ENCODE data around the gene PTPRM.

The PTPRM gene

GRCh38 chr18:7847357-7848053 is 280.4 kb downstream of the PTPRM start:
- DNase-seq (ENCODE audit: low read depth in 1 of 2, low spot score in 1 of 2), result no peak

GRCh38 chr18:7848054-7848412 is 280.9 kb downstream of the PTPRM start:
- no peak for DNase-seq (ENCODE audit: low read depth in 1 of 2, low spot score in 1 of 2)

GRCh38 chr18:7850446-7850845 is 283.3 kb downstream of the PTPRM start:
- no peak for DNase-seq (ENCODE audit: low read depth in 1 of 2, low spot score in 1 of 2)

- no peak for DNase-seq (ENCODE audit: low read depth in 1 of 2, low spot score in 1 of 2)
Measured at GRCh38 chr18:7855028-7855427, 287.9 kb downstream of the PTPRM start.

GRCh38 chr18:7855671-7856070 is 288.6 kb downstream of the PTPRM start:
- no peak for DNase-seq (ENCODE audit: low read depth in 1 of 2, low spot score in 1 of 2)

GRCh38 chr18:7856116-7856515 is 289.0 kb downstream of the PTPRM start:
- no peak for DNase-seq (ENCODE audit: low read depth in 1 of 2, low spot score in 1 of 2)

- no peak for DNase-seq (ENCODE audit: low read depth in 1 of 2, low spot score in 1 of 2)
Measured at GRCh38 chr18:7856733-7857132, 289.6 kb downstream of the PTPRM start.

GRCh38 chr18:7857562-7857961 is 290.4 kb downstream of the PTPRM start:
- no peak for DNase-seq (ENCODE audit: low read depth in 1 of 2, low spot score in 1 of 2)

GRCh38 chr18:7859122-7859521 is 292.0 kb downstream of the PTPRM start:
- no peak for DNase-seq (ENCODE audit: low read depth in 1 of 2, low spot score in 1 of 2)

GRCh38 chr18:7870266-7870665 is 303.1 kb downstream of the PTPRM start:
- no peak for DNase-seq (ENCODE audit: low read depth in 1 of 2, low spot score in 1 of 2)

GRCh38 chr18:7870855-7871254 is 303.7 kb downstream of the PTPRM start:
- no peak for DNase-seq (ENCODE audit: low read depth in 1 of 2, low spot score in 1 of 2)

- no peak for DNase-seq (ENCODE audit: low read depth in 1 of 2, low spot score in 1 of 2)
Measured at GRCh38 chr18:7871560-7872456, 304.7 kb downstream of the PTPRM start.

GRCh38 chr18:7872569-7872968 is 305.5 kb downstream of the PTPRM start:
- DNase-seq (ENCODE audit: low read depth in 1 of 2, low spot score in 1 of 2), result no peak

- no peak for DNase-seq (ENCODE audit: low read depth in 1 of 2, low spot score in 1 of 2)
Measured at GRCh38 chr18:7873316-7873715, 306.2 kb downstream of the PTPRM start.

GRCh38 chr18:7876354-7877104 is 309.4 kb downstream of the PTPRM start:
- DNase-seq (ENCODE audit: low read depth in 1 of 2, low spot score in 1 of 2), result no peak

- no peak for DNase-seq (ENCODE audit: low read depth in 1 of 2, low spot score in 1 of 2)
Measured at GRCh38 chr18:7877609-7878008, 310.5 kb downstream of the PTPRM start.

- DNase-seq (ENCODE audit: low read depth in 1 of 2, low spot score in 1 of 2), result no peak
Measured at GRCh38 chr18:7878265-7879211, 311.4 kb downstream of the PTPRM start.

- DNase-seq (ENCODE audit: low read depth in 1 of 2, low spot score in 1 of 2), result no peak
Measured at GRCh38 chr18:7879717-7880116, 312.6 kb downstream of the PTPRM start.

GRCh38 chr18:7885865-7886264 is 318.7 kb downstream of the PTPRM start:
- DNase-seq (ENCODE audit: low read depth in 1 of 2, low spot score in 1 of 2), result no peak

GRCh38 chr18:7886436-7886835 is 319.3 kb downstream of the PTPRM start:
- no peak for DNase-seq (ENCODE audit: low read depth in 1 of 2, low spot score in 1 of 2)

- no peak for DNase-seq (ENCODE audit: low read depth in 1 of 2, low spot score in 1 of 2)
Measured at GRCh38 chr18:7889515-7889914, 322.4 kb downstream of the PTPRM start.

Data from activated CD4-positive, alpha-beta T cell treated with anti-CD3 and anti-CD28 coated beads, Interleukin-2, amount 50 U/mL, for 24 hours (primary cell).